GM21447 (cell line): Measurements from ENCODE around the gene NAP1L1.
"Not testable (repeated sequence)": the region's sequence is repeated elsewhere in the genome, so short reads cannot be mapped to it uniquely, and the experiment has no call there.

Experiments
- ATAC-seq: cut with Tn5 transposase; IDR thresholded peaks from one replicate; pipeline ENCODE4 v1.9.1; 2021; ENCODE audit not compliant: unreplicated experiment

The NAP1L1 gene

GRCh38 chr12:75994069-75994740, 90.3 kb downstream of the NAP1L1 start:
- ATAC-seq, result no peak

- no peak for ATAC-seq
Measured at GRCh38 chr12:75991753-75992152, 92.7 kb downstream of the NAP1L1 start.

- no peak for ATAC-seq
Measured at GRCh38 chr12:75990189-75990912, 94.1 kb downstream of the NAP1L1 start.

- not testable (repeated sequence) for ATAC-seq
Measured at GRCh38 chr12:75987709-75988108, 96.8 kb downstream of the NAP1L1 start.
